ENCODE results near the gene TBX4.

DNA sequence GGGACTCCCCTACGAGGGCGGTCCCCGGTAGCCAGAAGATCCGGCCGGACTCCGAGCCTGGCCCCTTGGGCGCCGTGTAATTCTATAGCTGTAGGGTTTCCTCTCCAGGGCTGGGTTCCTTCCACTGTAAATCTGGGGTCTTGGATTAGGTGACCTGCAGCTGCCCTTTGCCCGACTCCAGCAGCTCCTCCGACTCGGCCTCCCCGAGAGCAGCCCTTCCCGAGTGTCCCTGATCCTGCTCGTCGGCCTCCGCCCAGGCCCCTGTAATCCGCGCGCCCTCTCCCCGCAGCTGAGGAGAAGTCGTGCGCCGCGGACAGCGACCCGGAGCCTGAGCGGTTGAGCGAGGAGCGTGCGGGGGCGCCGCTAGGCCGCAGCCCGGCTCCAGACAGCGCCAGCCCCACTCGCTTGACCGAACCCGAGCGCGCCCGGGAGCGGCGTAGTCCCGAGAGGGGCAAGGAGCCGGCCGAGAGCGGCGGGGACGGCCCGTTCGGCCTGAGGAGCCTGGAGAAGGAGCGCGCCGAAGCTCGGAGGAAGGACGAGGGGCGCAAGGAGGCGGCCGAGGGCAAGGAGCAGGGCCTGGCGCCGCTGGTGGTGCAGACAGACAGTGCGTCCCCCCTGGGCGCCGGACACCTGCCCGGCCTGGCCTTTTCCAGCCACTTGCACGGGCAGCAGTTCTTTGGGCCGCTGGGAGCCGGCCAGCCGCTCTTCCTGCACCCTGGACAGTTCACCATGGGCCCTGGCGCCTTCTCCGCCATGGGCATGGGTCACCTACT, 47.1 kb upstream of the TBX4 start:
- TF ChIP-seq, protein P1, sequence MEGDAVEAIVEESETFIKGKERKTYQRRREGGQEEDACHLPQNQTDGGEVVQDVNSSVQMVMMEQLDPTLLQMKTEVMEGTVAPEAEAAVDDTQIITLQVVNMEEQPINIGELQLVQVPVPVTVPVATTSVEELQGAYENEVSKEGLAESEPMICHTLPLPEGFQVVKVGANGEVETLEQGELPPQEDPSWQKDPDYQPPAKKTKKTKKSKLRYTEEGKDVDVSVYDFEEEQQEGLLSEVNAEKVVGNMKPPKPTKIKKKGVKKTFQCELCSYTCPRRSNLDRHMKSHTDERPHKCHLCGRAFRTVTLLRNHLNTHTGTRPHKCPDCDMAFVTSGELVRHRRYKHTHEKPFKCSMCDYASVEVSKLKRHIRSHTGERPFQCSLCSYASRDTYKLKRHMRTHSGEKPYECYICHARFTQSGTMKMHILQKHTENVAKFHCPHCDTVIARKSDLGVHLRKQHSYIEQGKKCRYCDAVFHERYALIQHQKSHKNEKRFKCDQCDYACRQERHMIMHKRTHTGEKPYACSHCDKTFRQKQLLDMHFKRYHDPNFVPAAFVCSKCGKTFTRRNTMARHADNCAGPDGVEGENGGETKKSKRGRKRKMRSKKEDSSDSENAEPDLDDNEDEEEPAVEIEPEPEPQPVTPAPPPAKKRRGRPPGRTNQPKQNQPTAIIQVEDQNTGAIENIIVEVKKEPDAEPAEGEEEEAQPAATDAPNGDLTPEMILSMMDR (conservative IDR thresholded peaks at IDR 0.05), result no peak
- TF ChIP-seq EZH2 (IDR thresholded peaks at IDR 0.05; ENCODE audit: low read depth), result no peak

Data from PC-9 (cell line).